Measurements from ENCODE around the gene ARMH3.

DNA sequence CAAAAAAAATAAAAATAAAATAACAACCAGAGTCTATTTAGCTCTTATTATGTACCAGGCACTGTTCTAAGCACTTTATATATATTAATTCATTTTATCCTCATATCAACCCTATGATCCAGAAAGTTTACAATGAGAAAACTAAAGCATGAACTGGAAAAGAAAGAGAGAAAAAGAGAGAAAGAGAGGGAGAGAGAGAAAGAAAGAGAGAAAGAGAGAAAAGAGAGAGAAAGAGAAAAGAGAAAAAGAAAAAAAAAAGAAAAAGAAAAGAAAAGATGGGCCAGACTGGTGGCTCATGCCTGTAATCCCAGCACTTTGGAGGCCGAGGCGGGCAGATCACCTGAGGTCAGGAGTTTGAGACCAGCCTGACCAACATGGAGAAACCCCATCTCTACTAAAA is 9.9 kb downstream of the ARMH3 start:
- TF ChIP-seq, protein P1, sequence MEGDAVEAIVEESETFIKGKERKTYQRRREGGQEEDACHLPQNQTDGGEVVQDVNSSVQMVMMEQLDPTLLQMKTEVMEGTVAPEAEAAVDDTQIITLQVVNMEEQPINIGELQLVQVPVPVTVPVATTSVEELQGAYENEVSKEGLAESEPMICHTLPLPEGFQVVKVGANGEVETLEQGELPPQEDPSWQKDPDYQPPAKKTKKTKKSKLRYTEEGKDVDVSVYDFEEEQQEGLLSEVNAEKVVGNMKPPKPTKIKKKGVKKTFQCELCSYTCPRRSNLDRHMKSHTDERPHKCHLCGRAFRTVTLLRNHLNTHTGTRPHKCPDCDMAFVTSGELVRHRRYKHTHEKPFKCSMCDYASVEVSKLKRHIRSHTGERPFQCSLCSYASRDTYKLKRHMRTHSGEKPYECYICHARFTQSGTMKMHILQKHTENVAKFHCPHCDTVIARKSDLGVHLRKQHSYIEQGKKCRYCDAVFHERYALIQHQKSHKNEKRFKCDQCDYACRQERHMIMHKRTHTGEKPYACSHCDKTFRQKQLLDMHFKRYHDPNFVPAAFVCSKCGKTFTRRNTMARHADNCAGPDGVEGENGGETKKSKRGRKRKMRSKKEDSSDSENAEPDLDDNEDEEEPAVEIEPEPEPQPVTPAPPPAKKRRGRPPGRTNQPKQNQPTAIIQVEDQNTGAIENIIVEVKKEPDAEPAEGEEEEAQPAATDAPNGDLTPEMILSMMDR (conservative IDR thresholded peaks at IDR 0.05; ENCODE audit: low read depth, low read length): no peak
- TF ChIP-seq EZH2 (IDR thresholded peaks at IDR 0.05; ENCODE audit: low read length, unreplicated experiment) (no peak), EZH2phosphoT487 (IDR thresholded peaks at IDR 0.05; ENCODE audit: borderline replicate concordance, low read length) (no peak)

All from PC-3 (cell line).